Keratinocyte (primary cell): ENCODE results near the gene SLC27A2. TPM values are rescaled to one million over a fixed set of nuclear protein-coding genes. Genes with fewer than 3 reads are reported as not detected.

Source experiments
- DNase-seq: peaks from one replicate; pipeline ENCODE4 v3.0.0-alpha.2; 2011; ENCODE audit warnings: low read depth, missing footprints, low spot score
- FAIRE-seq: peaks from 2 replicates; lab custom pipeline; 2011; peaks lifted over from hg19 to GRCh38; lab: Jason Lieb, UNC
- H2AFZ ChIP-seq: 2 replicates; pipeline ENCODE4 v1.6.0; 2012; ENCODE audit warnings: low read length, control low read depth, inconsistent platforms; ENCODE audit not compliant: control insufficient read depth
- H3K27ac ChIP-seq: 2 replicates; pipeline ENCODE4 v1.5.1; 2011; ENCODE audit warnings: low read length; ENCODE audit not compliant: control insufficient read depth, insufficient read depth
- H3K27me3 ChIP-seq: 3 replicates; pipeline ENCODE4 v1.6.0; 2011; ENCODE audit warnings: low read length; ENCODE audit not compliant: control insufficient read depth, insufficient read depth; ENCODE audit errors: extremely low read depth
- H3K36me3 ChIP-seq, 2 experiments: 2 replicates in 1 of 2; 3 replicates in 1 of 2; pipeline ENCODE4 v1.5.1; 2011; ENCODE audit warnings: low read length in 2 of 2, mild to moderate bottlenecking in 1 of 2; ENCODE audit not compliant: control insufficient read depth in 2 of 2, insufficient read depth in 2 of 2; ENCODE audit errors: extremely low read depth in 1 of 2
- H3K4me1 ChIP-seq: 3 replicates; pipeline ENCODE4 v1.5.1; 2011; ENCODE audit warnings: low read length; ENCODE audit not compliant: control insufficient read depth, insufficient read depth; ENCODE audit errors: extremely low read depth
- H3K4me2 ChIP-seq: 3 replicates; pipeline ENCODE4 v1.6.0; 2011; ENCODE audit warnings: low read depth, low read length; ENCODE audit not compliant: control insufficient read depth, insufficient read depth; ENCODE audit errors: extremely low read depth
- H3K4me3 ChIP-seq, 3 experiments: fragments of 200-600 bp in 1 of 3; sonication (generic) in 1 of 3; 2 replicates in 2 of 3; 3 replicates in 1 of 3; pipeline ENCODE4 v1.5.1; 2011 to 2016; ENCODE audit warnings: low read length in 3 of 3, mild to moderate bottlenecking in 3 of 3, control low read depth in 2 of 3, inconsistent platforms in 1 of 3, low read depth in 1 of 3, mixed read lengths in 1 of 3, mixed run types in 1 of 3, moderate library complexity in 1 of 3; ENCODE audit not compliant: control insufficient read depth in 2 of 3, insufficient read depth in 2 of 3; ENCODE audit errors: extremely low read depth in 1 of 3
- H3K79me2 ChIP-seq: 2 replicates; pipeline ENCODE4 v1.6.0; 2012; ENCODE audit warnings: low read length; ENCODE audit not compliant: control insufficient read depth, insufficient read depth
- H3K9ac ChIP-seq: 3 replicates; pipeline ENCODE4 v1.6.0; 2011; ENCODE audit warnings: low read length; ENCODE audit not compliant: control insufficient read depth, insufficient read depth; ENCODE audit errors: extremely low read depth
- H3K9me1 ChIP-seq: 3 replicates; pipeline ENCODE4 v1.6.0; 2011; ENCODE audit warnings: low read length; ENCODE audit not compliant: control insufficient read depth, insufficient read depth; ENCODE audit errors: extremely low read depth
- H3K9me3 ChIP-seq: 2 replicates; pipeline ENCODE4 v1.5.1; 2012; ENCODE audit warnings: low read depth, low read length; ENCODE audit not compliant: control insufficient read depth
- H4K20me1 ChIP-seq: 3 replicates; pipeline ENCODE4 v1.6.0; 2011; ENCODE audit warnings: low read length; ENCODE audit not compliant: control insufficient read depth, insufficient read depth; ENCODE audit errors: extremely low read depth
- CTCF ChIP-seq, 3 experiments: IDR thresholded peaks in 1 of 3; conservative IDR thresholded peaks in 1 of 3; optimal IDR thresholded peaks in 1 of 3; 2 replicates in 2 of 3; 3 replicates in 1 of 3; pipeline versions ENCODE3 to v1.5.1; 2011; ENCODE audit warnings: low read length in 3 of 3, mild to moderate bottlenecking in 3 of 3, moderate library complexity in 2 of 3, control low read depth in 1 of 3, inconsistent platforms in 1 of 3; ENCODE audit not compliant: insufficient read depth in 2 of 3; ENCODE audit errors: extremely low read depth in 1 of 3
- EZH2 ChIP-seq: IDR thresholded peaks from one replicate; pipeline ENCODE4 v1.6.1; 2012; ENCODE audit warnings: inconsistent platforms, mild to moderate bottlenecking, low read length, moderate library complexity
- dilution Hi-C: fragments of 300-500 bp; cut with MboI; formaldehyde crosslinking; loops from one replicate; pipeline ENCODE4 v1.7.0; 2020; ENCODE audit warnings: low sequenced_read_pairs; ENCODE audit not compliant: extremely low pct_ligation_motif_present
- polyA plus RNA-seq, 5 experiments: library from polyadenylated mRNA; depleted of rRNA in 3 of 5; stranded (reverse) in 3 of 5; stranded (forward) in 1 of 5; unstranded in 1 of 5; fragments of >200 nt; gene quantifications; 1 replicate in 1 of 5; 2 replicates in 3 of 5; 3 replicates in 1 of 5; pipeline versions ENCODE4 v1.2.1 to v1.2.3, GENCODE V29; 2011 to 2012; ENCODE audit warnings: missing spikeins in 2 of 5, low read depth in 1 of 5, low replicate concordance in 1 of 5

SLC27A2 gene
- polyA plus RNA-seq, 1 donor (not counting 4 experiments of a cell fraction or from before 2014, with no cell fraction given): 0.34 TPM

DNA sequence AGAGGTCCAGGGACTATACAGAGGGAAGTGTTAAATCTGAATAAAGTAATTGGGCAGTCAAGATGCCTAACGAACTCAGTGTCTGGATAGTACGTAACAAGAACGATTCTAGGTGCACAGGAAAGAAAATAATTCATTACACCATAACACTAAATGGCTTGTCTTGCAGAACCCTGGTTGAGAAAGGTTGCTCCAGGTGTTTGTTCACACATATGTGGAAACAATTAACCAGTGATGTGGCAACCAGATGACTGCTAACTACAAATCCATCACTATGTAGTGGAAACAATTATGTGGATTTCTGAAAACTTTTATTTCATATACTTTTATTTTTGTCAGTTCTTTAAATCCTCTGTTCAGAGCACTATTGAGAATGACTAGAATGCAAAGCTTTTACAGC, 93.9 kb downstream of the SLC27A2 start:
- DNase-seq (no peak), FAIRE-seq (no peak)
- dilution Hi-C loops: no loop called here
- Histone ChIP-seq H3K79me2 (no peaks in the 10 kb centered on the region), H3K9ac (no peak overlapping the region), H4K20me1 (no peaks in the 10 kb centered on the region), H3K4me1 (peaks cover 11% of the 10 kb centered on the region), H3K36me3 (no peaks in the 10 kb centered on the region), H3K4me2 (no peak overlapping the region), H3K4me3 (no peak overlapping the region), H3K9me3 (no peaks in the 10 kb centered on the region), H3K9me1 (no peaks in the 10 kb centered on the region), H2AFZ (no peak overlapping the region), H3K27me3 (no peaks in the 10 kb centered on the region), H3K27ac (no peak overlapping the region)
- no peak for TF ChIP-seq EZH2
- TF ChIP-seq CTCF (optimal IDR thresholded peaks at IDR 0.05 in 1 of 3, IDR thresholded peaks at IDR 0.05 in 1 of 3, conservative IDR thresholded peaks at IDR 0.05 in 1 of 3; ENCODE audit: extremely low read depth in 1 of 3, insufficient read depth in 2 of 3, low read length in 3 of 3): no peak

- H3K4me1 ChIP-seq: peaks cover 12% of the 10 kb centered on the region
Observed at GRCh38 chr15:50277370-50277769, 95.4 kb downstream of the SLC27A2 start.

More at GRCh38 chr15:50277370-50277769, 95.4 kb downstream of the SLC27A2 start:
- no peak overlapping the region for H3K9ac ChIP-seq
- no peak overlapping the region for H3K4me3 ChIP-seq
- H3K27me3 ChIP-seq: no peaks in the 10 kb centered on the region
- no peak overlapping the region for H3K27ac ChIP-seq
- H3K36me3 ChIP-seq: no peaks in the 10 kb centered on the region
- H4K20me1 ChIP-seq: no peaks in the 10 kb centered on the region
- H3K79me2 ChIP-seq: no peaks in the 10 kb centered on the region
- FAIRE-seq: no peak
- no peak overlapping the region for H2AFZ ChIP-seq
- no peak for TF ChIP-seq CTCF (optimal IDR thresholded peaks at IDR 0.05 in 1 of 3, IDR thresholded peaks at IDR 0.05 in 1 of 3, conservative IDR thresholded peaks at IDR 0.05 in 1 of 3; ENCODE audit: extremely low read depth in 1 of 3, insufficient read depth in 2 of 3, low read length in 3 of 3)
- no peak for TF ChIP-seq EZH2
- no peak for DNase-seq
- dilution Hi-C loops: no loop called here
- no peaks in the 10 kb centered on the region for H3K9me3 ChIP-seq
- H3K4me2 ChIP-seq: no peak overlapping the region
- H3K9me1 ChIP-seq: no peaks in the 10 kb centered on the region
